Body of pancreas (tissue), 4 donors: Measurements from ENCODE around the gene ADAMTS3. TPM values are rescaled to one million over a fixed set of nuclear protein-coding genes. Genes with fewer than 3 reads are reported as not detected.

Experiments used
- ATAC-seq: fragments of 150-250 bp; one replicate; pipeline ENCODE4 v1.9.1; 2016
- DNase-seq, 4 donors: peaks; one replicate each; pipeline ENCODE4 v3.0.0-alpha.2; 2019
- H3K27ac ChIP-seq, 4 donors: fragments of 200-600 bp; sonication (generic); 1 replicate in 3 of 4; 2 replicates in 1 of 4; pipeline versions ENCODE4 v1.5.1 to v1.6.1; 2016 to 2019; ENCODE audit warnings: mild to moderate bottlenecking in 1 of 4, mixed read lengths in 1 of 4, moderate library complexity in 1 of 4
- H3K27me3 ChIP-seq, 2 donors: fragments of 200-600 bp; sonication (generic); one replicate each; pipeline ENCODE4 v1.6.0; 2016; ENCODE audit warnings: mild to moderate bottlenecking in 1 of 2
- H3K36me3 ChIP-seq, 2 donors: fragments of 200-600 bp; sonication (generic); replicated peaks in 1 of 2; 2 replicates each; pipeline ENCODE4 v1.5.1; 2016; ENCODE audit warnings: low read depth in 2 of 2; ENCODE audit not compliant: insufficient read depth in 1 of 2
- H3K4me1 ChIP-seq: fragments of 200-600 bp; sonication (generic); one replicate; pipeline ENCODE4 v1.6.0; 2016
- H3K4me3 ChIP-seq, 2 donors: fragments of 200-600 bp; sonication (generic); 1 replicate in 1 of 2; 2 replicates in 1 of 2; pipeline ENCODE4 v1.5.1; 2016 to 2019
- H3K9me3 ChIP-seq, 3 donors: fragments of 200-600 bp; sonication (generic); 1 replicate in 2 of 3; 2 replicates in 1 of 3; pipeline ENCODE4 v1.5.1; 2016
- POLR2A ChIP-seq, 3 donors: fragments of 450-650 bp; IDR thresholded peaks; one replicate each; pipeline ENCODE4 v1.6.1; 2016; ENCODE audit warnings: antibody characterized with exemption in 3 of 3, mild to moderate bottlenecking in 2 of 3
- WGBS, 2 donors: methylation state at CpG; one replicate each; pipeline ENCODE4 v1.1.5; 2017; 5-methylcytosine and 5-hydroxymethylcytosine counted together
- intact Hi-C: fragments of 100-400 bp; cut with DNase I; formaldehyde crosslinking; loops from one replicate; pipeline ENCODE4 v1.15.1; 2023
- total RNA-seq, 2 donors: library from RNA; depleted of rRNA; stranded (reverse); fragments of >200 nt; gene quantifications; one replicate each; pipeline ENCODE4 v1.1.0, GENCODE V29; 2016
- TF ChIP-seq, protein P1 (sequence below), 7 experiments: fragments of 450-650 bp in 4 of 7; fragments of 200-600 bp in 3 of 7; sonication (generic) in 3 of 7; IDR thresholded peaks; one replicate each; pipeline ENCODE4 v1.5.1; 2016 to 2019; ENCODE audit warnings: antibody characterized with exemption in 7 of 7

Gene ADAMTS3
- total RNA-seq, 2 donors from 2014 or later = 0.26 to 0.33 TPM

DNA sequence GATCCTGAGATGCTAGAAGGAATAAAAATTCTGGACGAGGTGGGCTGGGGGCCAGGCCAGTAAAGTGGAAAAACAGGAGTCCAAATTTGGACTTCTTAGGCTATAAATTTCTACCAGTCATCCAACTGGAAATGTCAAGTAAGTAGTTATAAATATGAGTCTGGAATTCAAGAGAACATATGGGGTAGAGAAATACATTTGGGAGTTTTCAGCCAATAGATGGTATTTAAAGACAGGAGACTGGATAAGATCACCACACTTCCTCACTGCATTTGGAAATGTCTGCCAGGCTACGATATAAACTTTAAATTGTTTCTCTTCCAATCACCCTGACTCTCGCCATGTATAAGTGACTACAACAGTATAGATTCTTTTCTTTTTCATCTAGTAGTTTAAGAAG lies 294.8 kb downstream of the ADAMTS3 start:
- WGBS, 2 donors = 61 to 64% methylated on average over 3 of the region's 3 CpGs
- no peak for DNase-seq
- H3K27ac ChIP-seq = no peak overlapping the region
- H3K27me3 ChIP-seq = no peaks in the 10 kb centered on the region
- no peaks in the 10 kb centered on the region for H3K9me3 ChIP-seq
- ATAC-seq = no peak
- intact Hi-C loops = no loop called here
- H3K4me1 ChIP-seq = no peaks in the 10 kb centered on the region
- H3K4me3 ChIP-seq = no peak overlapping the region
- TF ChIP-seq, protein P1, sequence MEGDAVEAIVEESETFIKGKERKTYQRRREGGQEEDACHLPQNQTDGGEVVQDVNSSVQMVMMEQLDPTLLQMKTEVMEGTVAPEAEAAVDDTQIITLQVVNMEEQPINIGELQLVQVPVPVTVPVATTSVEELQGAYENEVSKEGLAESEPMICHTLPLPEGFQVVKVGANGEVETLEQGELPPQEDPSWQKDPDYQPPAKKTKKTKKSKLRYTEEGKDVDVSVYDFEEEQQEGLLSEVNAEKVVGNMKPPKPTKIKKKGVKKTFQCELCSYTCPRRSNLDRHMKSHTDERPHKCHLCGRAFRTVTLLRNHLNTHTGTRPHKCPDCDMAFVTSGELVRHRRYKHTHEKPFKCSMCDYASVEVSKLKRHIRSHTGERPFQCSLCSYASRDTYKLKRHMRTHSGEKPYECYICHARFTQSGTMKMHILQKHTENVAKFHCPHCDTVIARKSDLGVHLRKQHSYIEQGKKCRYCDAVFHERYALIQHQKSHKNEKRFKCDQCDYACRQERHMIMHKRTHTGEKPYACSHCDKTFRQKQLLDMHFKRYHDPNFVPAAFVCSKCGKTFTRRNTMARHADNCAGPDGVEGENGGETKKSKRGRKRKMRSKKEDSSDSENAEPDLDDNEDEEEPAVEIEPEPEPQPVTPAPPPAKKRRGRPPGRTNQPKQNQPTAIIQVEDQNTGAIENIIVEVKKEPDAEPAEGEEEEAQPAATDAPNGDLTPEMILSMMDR (IDR thresholded peaks at IDR 0.05) = no peak
- no peak for TF ChIP-seq POLR2A (IDR thresholded peaks at IDR 0.05)
- H3K36me3 ChIP-seq = no peaks in the 10 kb centered on the region

- H3K4me1 ChIP-seq = no peaks in the 10 kb centered on the region
- H3K36me3 ChIP-seq = no peaks in the 10 kb centered on the region
- H3K27me3 ChIP-seq = no peaks in the 10 kb centered on the region
- WGBS, 2 donors = 72 to 89% methylated on average over 1 of the region's 1 CpG
- no peak for ATAC-seq
- H3K27ac ChIP-seq = no peak overlapping the region
- H3K4me3 ChIP-seq = no peak overlapping the region
- no peak for TF ChIP-seq POLR2A (IDR thresholded peaks at IDR 0.05)
- TF ChIP-seq, protein P1 (IDR thresholded peaks at IDR 0.05) = no peak
- no peaks in the 10 kb centered on the region for H3K9me3 ChIP-seq
- intact Hi-C loops = no loop called here
- no peak for DNase-seq
Observed at GRCh38 chr4:72255269-72255668, 313.8 kb downstream of the ADAMTS3 start.

GRCh38 chr4:72243641-72244040 lies 325.4 kb downstream of the ADAMTS3 start:
- H3K4me1 ChIP-seq = no peaks in the 10 kb centered on the region
- ATAC-seq (no peak), DNase-seq (no peak)
- H3K4me3 ChIP-seq = no peak overlapping the region
- WGBS, 2 donors = 13 to 28% methylated on average over 3 of the region's 3 CpGs
- H3K36me3 ChIP-seq = no peaks in the 10 kb centered on the region
- H3K27ac ChIP-seq = no peak overlapping the region
- no peaks in the 10 kb centered on the region for H3K9me3 ChIP-seq
- intact Hi-C loops = no loop called here
- TF ChIP-seq POLR2A (IDR thresholded peaks at IDR 0.05) = no peak
- TF ChIP-seq, protein P1 (IDR thresholded peaks at IDR 0.05) = no peak
- H3K27me3 ChIP-seq = no peaks in the 10 kb centered on the region

GRCh38 chr4:72239487-72240116 lies 329.4 kb downstream of the ADAMTS3 start:
- no peak for ATAC-seq

More at GRCh38 chr4:72239487-72240116, 329.4 kb downstream of the ADAMTS3 start:
- H3K4me3 ChIP-seq = no peak overlapping the region
- TF ChIP-seq POLR2A (IDR thresholded peaks at IDR 0.05) = no peak
- DNase-seq = no peak
- no peaks in the 10 kb centered on the region for H3K4me1 ChIP-seq
- H3K27me3 ChIP-seq = no peaks in the 10 kb centered on the region
- intact Hi-C loops = no loop called here
- no peaks in the 10 kb centered on the region for H3K9me3 ChIP-seq
- no peak overlapping the region for H3K27ac ChIP-seq
- no peaks in the 10 kb centered on the region for H3K36me3 ChIP-seq
